Spinal cord (tissue), 10 donors: ENCODE data around the gene VAV3. TPM values are rescaled to one million over a fixed set of nuclear protein-coding genes. Genes with fewer than 3 reads are reported as not detected.
A peak's percentile ranks its signal among the peaks of the same experiment; 100 is the strongest.

Experiments used
- DNase-seq, 6 donors: peaks; one replicate each; pipeline versions ENCODE4 v3.0.0 to v3.0.0-alpha.2; 2013 to 2015; ENCODE audit warnings: low spot score in 6 of 6, low read depth in 4 of 6
- H3K27ac ChIP-seq: one replicate; pipeline ENCODE4 v1.5.1; 2013; ENCODE audit warnings: low read depth, low read length, control low read depth
- H3K27me3 ChIP-seq: one replicate; pipeline ENCODE4 v1.6.1; 2013; ENCODE audit warnings: low read length; ENCODE audit not compliant: control insufficient read depth, insufficient read depth
- H3K36me3 ChIP-seq: one replicate; pipeline ENCODE4 v1.6.1; 2013; ENCODE audit warnings: low read length; ENCODE audit not compliant: control insufficient read depth, insufficient read depth
- H3K4me1 ChIP-seq: one replicate; pipeline ENCODE4 v1.6.1; 2013; ENCODE audit warnings: low read length; ENCODE audit not compliant: control insufficient read depth, insufficient read depth
- H3K4me3 ChIP-seq: one replicate; pipeline ENCODE4 v1.5.1; 2013; ENCODE audit warnings: low read depth, low read length, control low read depth
- H3K9me3 ChIP-seq: one replicate; pipeline ENCODE4 v1.6.1; 2013; ENCODE audit warnings: low read length; ENCODE audit not compliant: control insufficient read depth, insufficient read depth
- WGBS: methylation state at CpG from one replicate; pipeline ENCODE4 v1.1.5; 2013; ENCODE audit warnings: missing lambda C conversion rate; ENCODE audit not compliant: insufficient coverage; 5-methylcytosine and 5-hydroxymethylcytosine counted together
- polyA plus RNA-seq, 2 donors: library from polyadenylated mRNA; unstranded; fragments of 120-200 nt; gene quantifications; one replicate each; pipeline ENCODE4 v1.2.1, GENCODE V29; 2013; ENCODE audit not compliant: insufficient read length in 2 of 2
- total RNA-seq, 2 donors: library from RNA; depleted of rRNA in 1 of 2; stranded (reverse); fragments of 120-200 nt in 1 of 2; fragments of >200 nt in 1 of 2; gene quantifications; one replicate each; pipeline versions ENCODE4 v1.2.3 to v1.2.4, GENCODE V29; 2013 to 2014
- donor health status: healthy.

VAV3 gene
- total and polyA plus RNA-seq, 4 donors: 6.1 to 13.6 (median 9.2) TPM

- peak in 1 of 6 donors; percentile 25 for DNase-seq
- H3K36me3 ChIP-seq: no peaks in the 10 kb centered on the region
- no peaks in the 10 kb centered on the region for H3K27me3 ChIP-seq
- H3K4me3 ChIP-seq: no peak overlapping the region
- no peaks in the 10 kb centered on the region for H3K9me3 ChIP-seq
- no peak overlapping the region for H3K27ac ChIP-seq
- H3K4me1 ChIP-seq: no peaks in the 10 kb centered on the region
- no CpG with 5 or more reads among the region's 3 CpGs for WGBS
Observed at GRCh38 chr1:107785496-107786202, 179.3 kb downstream of the VAV3 start.

GRCh38 chr1:107782217-107782845, 182.6 kb downstream of the VAV3 start:
- no peaks in the 10 kb centered on the region for H3K4me1 ChIP-seq
- H3K27me3 ChIP-seq: no peaks in the 10 kb centered on the region
- no peak overlapping the region for H3K4me3 ChIP-seq
- no peaks in the 10 kb centered on the region for H3K9me3 ChIP-seq
- WGBS: no CpG with 5 or more reads among the region's 6 CpGs
- H3K36me3 ChIP-seq: no peaks in the 10 kb centered on the region
- no peak overlapping the region for H3K27ac ChIP-seq
- peak; percentile 56 to 94 (median 68) for DNase-seq

GRCh38 chr1:107781245-107781644, 183.7 kb downstream of the VAV3 start:
- Histone ChIP-seq H3K4me3 (no peak overlapping the region), H3K36me3 (no peaks in the 10 kb centered on the region), H3K4me1 (no peaks in the 10 kb centered on the region), H3K9me3 (no peaks in the 10 kb centered on the region), H3K27me3 (no peaks in the 10 kb centered on the region), H3K27ac (no peak overlapping the region)
- WGBS: no CpG with 5 or more reads among the region's 2 CpGs
- no peak for DNase-seq

DNA sequence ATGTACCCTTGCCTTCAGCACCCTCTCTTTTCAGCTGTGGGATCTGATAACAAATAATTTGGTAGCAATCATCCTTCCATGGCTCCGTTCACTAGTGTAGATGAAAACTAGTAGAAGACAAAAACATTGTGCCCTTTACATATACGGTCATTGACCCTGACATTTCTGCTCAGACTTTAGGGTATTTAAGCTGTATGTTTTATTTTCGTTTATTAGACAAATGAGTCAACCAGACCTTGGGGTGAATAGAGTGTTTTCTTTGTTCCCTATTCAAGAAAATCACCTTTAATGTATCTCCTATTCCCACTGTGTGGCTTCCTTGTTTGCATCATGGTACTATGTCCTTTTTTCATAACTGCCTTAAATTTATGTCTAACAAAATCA, 187.3 kb downstream of the VAV3 start:
- H3K27ac ChIP-seq: no peak overlapping the region
- no peaks in the 10 kb centered on the region for H3K36me3 ChIP-seq
- no peaks in the 10 kb centered on the region for H3K4me1 ChIP-seq
- no peaks in the 10 kb centered on the region for H3K9me3 ChIP-seq
- DNase-seq: no peak
- no peaks in the 10 kb centered on the region for H3K27me3 ChIP-seq
- WGBS: no CpG with 5 or more reads among the region's 3 CpGs
- no peak overlapping the region for H3K4me3 ChIP-seq

DNA sequence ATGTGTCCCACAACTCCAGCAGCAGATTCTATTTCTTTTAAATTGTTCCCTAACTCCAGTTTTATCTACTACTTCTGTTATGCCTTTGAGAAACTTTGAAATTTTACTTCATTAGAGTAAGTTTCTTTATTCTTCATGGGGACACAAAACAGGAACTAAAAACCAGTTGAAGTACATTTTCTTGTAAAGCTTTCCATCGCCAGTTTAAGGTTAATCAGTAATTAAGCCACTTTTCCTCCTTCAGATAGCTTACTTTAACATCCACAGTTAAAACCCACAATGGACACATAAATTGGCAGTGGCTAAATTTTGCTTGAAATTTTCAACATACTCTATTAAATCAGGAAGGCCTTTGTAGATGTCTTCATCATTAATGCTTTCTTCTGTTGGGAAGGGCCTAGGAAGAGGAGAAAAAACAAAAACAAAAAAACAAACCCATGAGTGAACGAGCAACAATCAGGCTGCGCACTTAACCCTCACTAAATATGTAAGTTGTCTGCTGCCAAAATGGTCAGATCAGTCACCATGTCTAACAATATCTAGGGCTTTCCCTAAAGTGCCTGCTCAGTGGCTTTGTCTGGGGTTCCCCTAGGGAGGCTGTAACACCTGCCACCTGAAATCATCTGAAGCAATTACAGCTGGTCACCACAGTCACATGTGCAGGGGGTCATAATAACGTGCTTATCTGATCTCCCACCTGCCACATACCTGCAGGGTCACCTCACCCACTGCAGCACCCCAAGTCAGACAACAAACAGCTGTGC, 187.9 kb downstream of the VAV3 start:
- 83% methylated on average over 3 of the region's 4 CpGs for WGBS
- no peak for DNase-seq
- no peaks in the 10 kb centered on the region for H3K9me3 ChIP-seq
- no peaks in the 10 kb centered on the region for H3K36me3 ChIP-seq
- no peaks in the 10 kb centered on the region for H3K27me3 ChIP-seq
- H3K27ac ChIP-seq: no peak overlapping the region
- H3K4me1 ChIP-seq: no peaks in the 10 kb centered on the region
- H3K4me3 ChIP-seq: no peak overlapping the region

GRCh38 chr1:107771377-107771776, 193.6 kb downstream of the VAV3 start:
- Histone ChIP-seq H3K27ac (no peak overlapping the region), H3K9me3 (no peaks in the 10 kb centered on the region), H3K36me3 (no peaks in the 10 kb centered on the region), H3K4me1 (no peaks in the 10 kb centered on the region), H3K4me3 (no peak overlapping the region), H3K27me3 (no peaks in the 10 kb centered on the region)
- no peak for DNase-seq
- 93% methylated on average over 5 of the region's 13 CpGs for WGBS

DNA sequence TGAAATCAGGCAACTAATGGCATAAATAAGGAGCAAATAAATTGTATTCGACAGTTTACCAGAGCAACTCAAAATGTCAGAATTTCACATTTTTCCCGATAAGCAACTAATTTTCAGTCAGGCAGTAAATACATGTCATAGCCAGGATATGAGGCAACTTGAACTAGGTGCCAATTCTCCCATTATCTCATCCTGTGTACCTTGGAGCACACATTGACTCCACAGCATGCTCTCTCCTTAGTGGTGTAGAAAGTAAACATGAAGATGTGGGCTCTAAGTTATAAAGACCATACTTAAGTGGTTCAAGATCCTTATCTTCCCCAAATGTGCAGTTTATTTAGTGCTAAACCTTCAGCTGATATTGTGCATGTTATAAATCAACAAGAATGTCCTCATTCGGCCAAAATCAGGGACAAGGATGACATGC, 197.8 kb downstream of the VAV3 start:
- no peak for DNase-seq
- H3K4me1 ChIP-seq: no peaks in the 10 kb centered on the region
- no peaks in the 10 kb centered on the region for H3K36me3 ChIP-seq
- no peaks in the 10 kb centered on the region for H3K27me3 ChIP-seq
- no peak overlapping the region for H3K27ac ChIP-seq
- 40% methylated on average over 1 of the region's 3 CpGs for WGBS
- no peak overlapping the region for H3K4me3 ChIP-seq
- no peaks in the 10 kb centered on the region for H3K9me3 ChIP-seq

- Histone ChIP-seq H3K27me3 (no peaks in the 10 kb centered on the region), H3K27ac (no peak overlapping the region), H3K4me1 (no peaks in the 10 kb centered on the region), H3K9me3 (no peaks in the 10 kb centered on the region), H3K4me3 (no peak overlapping the region), H3K36me3 (no peaks in the 10 kb centered on the region)
- DNase-seq: no peak
- 73% methylated on average over 1 of the region's 1 CpG for WGBS
Observed at GRCh38 chr1:107766533-107766932, 198.4 kb downstream of the VAV3 start.

- Histone ChIP-seq H3K36me3 (no peaks in the 10 kb centered on the region), H3K27me3 (no peaks in the 10 kb centered on the region), H3K4me3 (no peak overlapping the region), H3K9me3 (no peaks in the 10 kb centered on the region), H3K27ac (no peak overlapping the region), H3K4me1 (no peaks in the 10 kb centered on the region)
- DNase-seq: no peak
- no CpG with 5 or more reads among the region's 6 CpGs for WGBS
Observed at GRCh38 chr1:107762751-107763390, 202.1 kb downstream of the VAV3 start.
